GM12865 (cell line): ENCODE measurements around the gene MANBA.
A peak's percentile ranks its signal among the peaks of the same experiment; 100 is the strongest.

ENCODE experiments used
- DNase-seq: peaks from one replicate; pipeline ENCODE4 v3.0.0; 2010; ENCODE audit warnings: low read depth
- H3K4me3 ChIP-seq: 2 replicates; pipeline ENCODE4 v1.5.1; 2011; ENCODE audit warnings: mild to moderate bottlenecking, low read depth, low read length, control low read depth
- CTCF ChIP-seq: IDR thresholded peaks from 2 replicates; pipeline ENCODE4 v1.5.1; 2011; ENCODE audit warnings: low read length, control low read depth, low read depth, inconsistent platforms; ENCODE audit not compliant: insufficient read depth; ENCODE audit errors: missing control alignments

The MANBA gene

GRCh38 chr4:102606261-102606660 lies 154.5 kb downstream of the MANBA start:
- H3K4me3 ChIP-seq: no peak overlapping the region
- no peak for DNase-seq
- TF ChIP-seq CTCF: no peak

GRCh38 chr4:102604222-102604940 lies 156.4 kb downstream of the MANBA start:
- DNase-seq: no peak
- H3K4me3 ChIP-seq: no peak overlapping the region
- peak; percentile 6 for TF ChIP-seq CTCF

- H3K4me3 ChIP-seq: no peak overlapping the region
- no peak for TF ChIP-seq CTCF
- DNase-seq: no peak
These were observed 159.1 kb downstream of the MANBA start for GRCh38 chr4:102601586-102602227.

- TF ChIP-seq CTCF: no peak
- no peak overlapping the region for H3K4me3 ChIP-seq
- no peak for DNase-seq
These were observed 160.1 kb downstream of the MANBA start for GRCh38 chr4:102600689-102601088.

- H3K4me3 ChIP-seq: no peak overlapping the region
- DNase-seq: no peak
- no peak for TF ChIP-seq CTCF
These were observed 160.9 kb downstream of the MANBA start for GRCh38 chr4:102599886-102600285.

GRCh38 chr4:102599455-102599854 lies 161.3 kb downstream of the MANBA start:
- TF ChIP-seq CTCF: no peak
- DNase-seq: no peak
- no peak overlapping the region for H3K4me3 ChIP-seq
